WI38 (cell line): ENCODE measurements around the gene FAM114A2.

Experiments
- H3K4me3 ChIP-seq: 2 replicates; pipeline ENCODE4 v1.5.1; 2011; ENCODE audit warnings: low read depth, mild to moderate bottlenecking, control low read depth, low read length
- CTCF ChIP-seq: IDR thresholded peaks from 2 replicates; pipeline ENCODE4 v1.5.1; 2012; ENCODE audit warnings: low read depth, mild to moderate bottlenecking, control low read depth, low read length

Gene FAM114A2

GRCh38 chr5:153960269-153961215 lies 78.2 kb downstream of the FAM114A2 start:
- no peak for TF ChIP-seq CTCF
- H3K4me3 ChIP-seq, result no peak overlapping the region

- H3K4me3 ChIP-seq, result no peak overlapping the region
- no peak for TF ChIP-seq CTCF
Measured at GRCh38 chr5:153959134-153959957, 79.4 kb downstream of the FAM114A2 start.

GRCh38 chr5:153957205-153957604 lies 81.5 kb downstream of the FAM114A2 start:
- no peak for TF ChIP-seq CTCF

GRCh38 chr5:153953411-153953810 lies 85.3 kb downstream of the FAM114A2 start:
- no peak overlapping the region for H3K4me3 ChIP-seq
- TF ChIP-seq CTCF, result no peak

More at GRCh38 chr5:153957205-153957604, 81.5 kb downstream of the FAM114A2 start:
- no peak overlapping the region for H3K4me3 ChIP-seq

- H3K4me3 ChIP-seq, result no peak overlapping the region
- no peak for TF ChIP-seq CTCF
Measured at GRCh38 chr5:153952893-153953292, 85.8 kb downstream of the FAM114A2 start.

GRCh38 chr5:153952057-153952456 lies 86.7 kb downstream of the FAM114A2 start:
- H3K4me3 ChIP-seq, result no peak overlapping the region
- TF ChIP-seq CTCF, result no peak
